ENCODE data around the gene TMEM25.
"Not testable (repeated sequence)": the region's sequence is repeated elsewhere in the genome, so short reads cannot be mapped to it uniquely, and the experiment has no call there.

Gene TMEM25

GRCh38 chr11:118530683-118531596 lies at the start of gene TMEM25:
Gene TMEM25, plus strand, starts transcription at chr11:118531192. Its CDS starts 610 bp downstream, at chr11:118531802.
- peak; percentile 51 to 56 for DNase-seq (ENCODE audit: extremely low read depth in 1 of 2, low read depth in 1 of 2)

GRCh38 chr11:118481238-118481637 lies 49.8 kb upstream of the TMEM25 start:
- not testable (repeated sequence) for DNase-seq (ENCODE audit: extremely low read depth in 1 of 2, low read depth in 1 of 2)

DNA sequence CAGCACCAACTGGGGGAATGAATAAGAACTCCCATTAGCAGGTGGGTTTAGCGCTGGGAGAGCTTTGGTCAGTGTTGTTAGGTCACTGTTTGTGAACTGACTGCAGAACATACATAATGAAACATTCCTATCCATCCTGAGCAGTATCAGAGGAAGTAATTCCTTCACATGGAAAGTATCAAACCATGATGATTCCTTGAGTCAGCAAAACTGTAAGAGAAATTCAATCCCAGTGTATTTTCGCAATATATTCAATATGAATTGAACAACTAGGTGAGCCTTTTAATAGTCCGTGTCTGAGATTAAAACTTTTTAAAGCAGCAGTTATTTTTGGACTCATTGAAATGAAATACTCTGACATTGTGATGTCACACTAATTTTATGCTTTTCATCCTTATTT lies 46.6 kb upstream of the TMEM25 start:
- DNase-seq (ENCODE audit: extremely low read depth in 1 of 2, low read depth in 1 of 2): no peak

DNA sequence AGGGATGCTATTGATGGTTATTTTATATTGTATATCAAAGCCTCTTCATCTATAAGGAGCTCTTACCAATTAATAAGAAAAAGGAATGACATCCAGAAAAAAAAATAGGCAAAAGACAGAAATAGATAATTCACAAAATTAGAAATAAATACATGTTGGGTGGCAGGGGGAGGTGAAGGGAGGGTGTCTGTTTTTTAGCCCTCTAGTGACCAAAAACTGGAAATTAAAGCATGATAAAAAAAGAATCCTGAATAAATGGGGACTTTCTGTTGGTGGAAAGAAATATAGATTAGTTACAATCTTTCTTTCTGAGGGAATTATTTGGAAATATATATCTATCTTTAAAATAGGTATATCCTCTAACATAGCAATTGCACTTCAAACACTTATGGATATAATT lies 45.7 kb upstream of the TMEM25 start:
- no peak for DNase-seq (ENCODE audit: extremely low read depth in 1 of 2, low read depth in 1 of 2)

GRCh38 chr11:118488480-118489109 lies 42.4 kb upstream of the TMEM25 start:
- DNase-seq (ENCODE audit: extremely low read depth in 1 of 2, low read depth in 1 of 2): peak; percentile 28 to 40

- no peak for DNase-seq (ENCODE audit: extremely low read depth in 1 of 2, low read depth in 1 of 2)
Observed at GRCh38 chr11:118491041-118491440, 40.0 kb upstream of the TMEM25 start.

GRCh38 chr11:118497831-118498230 lies 33.2 kb upstream of the TMEM25 start:
- no peak for DNase-seq (ENCODE audit: extremely low read depth in 1 of 2, low read depth in 1 of 2)

DNA sequence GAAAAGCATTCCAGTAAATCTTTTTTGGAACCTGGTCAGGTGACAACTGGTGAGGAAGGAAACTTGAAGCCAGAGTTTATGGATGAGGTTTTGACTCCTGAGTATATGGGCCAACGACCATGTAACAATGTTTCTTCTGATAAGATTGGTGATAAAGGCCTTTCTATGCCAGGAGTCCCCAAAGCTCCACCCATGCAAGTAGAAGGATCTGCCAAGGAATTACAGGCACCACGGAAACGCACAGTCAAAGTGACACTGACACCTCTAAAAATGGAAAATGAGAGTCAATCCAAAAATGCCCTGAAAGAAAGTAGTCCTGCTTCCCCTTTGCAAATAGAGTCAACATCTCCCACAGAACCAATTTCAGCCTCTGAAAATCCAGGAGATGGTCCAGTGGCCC lies 27.8 kb upstream of the TMEM25 start:
- no peak for DNase-seq (ENCODE audit: extremely low read depth in 1 of 2, low read depth in 1 of 2)

GRCh38 chr11:118511601-118512000 lies 19.4 kb upstream of the TMEM25 start:
- DNase-seq (ENCODE audit: extremely low read depth in 1 of 2, low read depth in 1 of 2): no peak

GRCh38 chr11:118514103-118514502 lies 16.9 kb upstream of the TMEM25 start:
- DNase-seq (ENCODE audit: extremely low read depth in 1 of 2, low read depth in 1 of 2): no peak

DNA sequence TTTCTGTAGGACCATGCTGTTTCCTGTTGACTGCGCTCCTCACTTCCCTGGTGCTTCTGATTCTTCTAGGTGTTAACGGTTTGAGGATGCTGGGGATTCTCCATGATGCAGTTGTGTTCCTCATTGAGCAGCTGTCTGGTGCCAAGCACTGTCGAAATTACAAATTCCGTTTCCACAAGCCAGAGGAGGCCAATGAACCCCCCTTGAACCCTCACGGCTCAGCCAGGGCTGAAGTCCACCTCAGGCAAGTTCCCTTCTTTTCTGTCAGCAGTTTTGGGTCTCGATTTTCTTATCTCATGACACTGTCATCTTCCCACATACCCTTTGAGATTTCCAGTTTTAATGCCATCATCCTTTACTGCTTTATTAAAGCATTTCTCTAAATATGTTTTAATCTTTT lies 11.4 kb upstream of the TMEM25 start:
- DNase-seq (ENCODE audit: extremely low read depth in 1 of 2, low read depth in 1 of 2): no peak

DNA sequence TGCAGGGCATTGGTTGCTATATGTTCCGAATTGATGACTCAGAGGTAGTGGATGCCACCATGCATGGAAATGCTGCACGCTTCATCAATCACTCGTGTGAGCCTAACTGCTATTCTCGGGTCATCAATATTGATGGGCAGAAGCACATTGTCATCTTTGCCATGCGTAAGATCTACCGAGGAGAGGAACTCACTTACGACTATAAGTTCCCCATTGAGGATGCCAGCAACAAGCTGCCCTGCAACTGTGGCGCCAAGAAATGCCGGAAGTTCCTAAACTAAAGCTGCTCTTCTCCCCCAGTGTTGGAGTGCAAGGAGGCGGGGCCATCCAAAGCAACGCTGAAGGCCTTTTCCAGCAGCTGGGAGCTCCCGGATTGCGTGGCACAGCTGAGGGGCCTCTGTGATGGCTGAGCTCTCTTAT lies 9.1 kb upstream of the TMEM25 start:
- DNase-seq (ENCODE audit: extremely low read depth in 1 of 2, low read depth in 1 of 2): no peak

DNA sequence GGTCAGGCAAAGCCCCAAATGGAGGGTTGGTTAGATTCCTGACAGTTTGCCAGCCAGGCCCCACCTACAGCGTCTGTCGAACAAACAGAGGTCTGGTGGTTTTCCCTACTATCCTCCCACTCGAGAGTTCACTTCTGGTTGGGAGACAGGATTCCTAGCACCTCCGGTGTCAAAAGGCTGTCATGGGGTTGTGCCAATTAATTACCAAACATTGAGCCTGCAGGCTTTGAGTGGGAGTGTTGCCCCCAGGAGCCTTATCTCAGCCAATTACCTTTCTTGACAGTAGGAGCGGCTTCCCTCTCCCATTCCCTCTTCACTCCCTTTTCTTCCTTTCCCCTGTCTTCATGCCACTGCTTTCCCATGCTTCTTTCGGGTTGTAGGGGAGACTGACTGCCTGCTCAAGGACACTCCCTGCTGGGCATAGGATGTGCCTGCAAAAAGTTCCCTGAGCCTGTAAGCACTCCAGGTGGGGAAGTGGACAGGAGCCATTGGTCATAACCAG lies 8.4 kb upstream of the TMEM25 start:
- DNase-seq (ENCODE audit: extremely low read depth in 1 of 2, low read depth in 1 of 2): no peak

DNA sequence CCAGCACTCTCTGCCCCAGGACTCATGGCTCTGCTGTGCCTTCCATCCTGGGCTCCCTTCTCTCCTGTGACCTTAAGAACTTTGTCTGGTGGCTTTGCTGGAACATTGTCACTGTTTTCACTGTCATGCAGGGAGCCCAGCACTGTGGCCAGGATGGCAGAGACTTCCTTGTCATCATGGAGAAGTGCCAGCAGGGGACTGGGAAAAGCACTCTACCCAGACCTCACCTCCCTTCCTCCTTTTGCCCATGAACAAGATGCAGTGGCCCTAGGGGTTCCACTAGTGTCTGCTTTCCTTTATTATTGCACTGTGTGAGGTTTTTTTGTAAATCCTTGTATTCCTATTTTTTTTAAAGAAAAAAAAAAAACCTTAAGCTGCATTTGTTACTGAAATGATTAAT lies 6.6 kb upstream of the TMEM25 start:
- DNase-seq (ENCODE audit: extremely low read depth in 1 of 2, low read depth in 1 of 2): no peak

DNA sequence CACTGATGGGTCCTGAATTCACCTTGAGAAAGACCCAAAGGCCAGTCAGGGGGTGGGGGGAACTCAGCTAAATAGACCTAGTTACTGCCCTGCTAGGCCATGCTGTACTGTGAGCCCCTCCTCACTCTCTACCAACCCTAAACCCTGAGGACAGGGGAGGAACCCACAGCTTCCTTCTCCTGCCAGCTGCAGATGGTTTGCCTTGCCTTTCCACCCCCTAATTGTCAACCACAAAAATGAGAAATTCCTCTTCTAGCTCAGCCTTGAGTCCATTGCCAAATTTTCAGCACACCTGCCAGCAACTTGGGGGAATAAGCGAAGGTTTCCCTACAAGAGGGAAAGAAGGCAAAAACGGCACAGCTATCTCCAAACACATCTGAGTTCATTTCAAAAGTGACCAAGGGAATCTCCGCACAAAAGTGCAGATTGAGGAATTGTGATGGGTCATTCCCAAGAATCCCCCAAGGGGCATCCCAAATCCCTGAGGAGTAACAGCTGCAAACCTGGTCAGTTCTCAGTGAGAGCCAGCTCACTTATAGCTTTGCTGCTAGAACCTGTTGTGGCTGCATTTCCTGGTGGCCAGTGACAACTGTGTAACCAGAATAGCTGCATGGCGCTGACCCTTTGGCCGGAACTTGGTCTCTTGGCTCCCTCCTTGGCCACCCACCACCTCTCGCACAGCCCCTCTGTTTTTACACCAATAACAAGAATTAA lies 6.1 kb upstream of the TMEM25 start:
- DNase-seq (ENCODE audit: extremely low read depth in 1 of 2, low read depth in 1 of 2): no peak

DNA sequence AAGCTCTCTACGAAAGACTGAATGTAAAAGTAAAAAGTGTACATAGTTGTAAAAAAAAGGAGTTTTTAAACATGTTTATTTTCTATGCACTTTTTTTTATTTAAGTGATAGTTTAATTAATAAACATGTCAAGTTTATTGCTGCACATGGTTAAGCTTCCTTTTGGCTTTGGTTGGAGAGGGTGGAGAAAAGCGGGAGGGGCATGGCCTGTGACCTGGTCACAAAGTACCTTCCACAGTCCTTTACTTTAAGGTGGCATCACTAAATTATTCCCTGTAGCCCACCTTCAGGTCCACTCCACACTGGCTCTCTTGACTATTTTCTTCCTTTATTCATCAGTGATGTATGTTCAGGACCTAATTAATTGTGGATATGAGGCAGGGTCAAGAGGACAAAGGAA lies 4.3 kb upstream of the TMEM25 start:
- no peak for DNase-seq (ENCODE audit: extremely low read depth in 1 of 2, low read depth in 1 of 2)

- DNase-seq (ENCODE audit: extremely low read depth in 1 of 2, low read depth in 1 of 2): no peak
Observed at GRCh38 chr11:118527109-118527508, 3.9 kb upstream of the TMEM25 start, which contains the start of gene TTC36. Gene TTC36, plus strand, starts transcription at chr11:118527474. Its CDS starts 21 bp downstream, at chr11:118527495.

- no peak for DNase-seq (ENCODE audit: extremely low read depth in 1 of 2, low read depth in 1 of 2)
Observed at GRCh38 chr11:118528511-118528910, 2.5 kb upstream of the TMEM25 start.

- DNase-seq (ENCODE audit: extremely low read depth in 1 of 2, low read depth in 1 of 2): no peak
Observed at GRCh38 chr11:118529584-118530175, 1.3 kb upstream of the TMEM25 start.

DNA sequence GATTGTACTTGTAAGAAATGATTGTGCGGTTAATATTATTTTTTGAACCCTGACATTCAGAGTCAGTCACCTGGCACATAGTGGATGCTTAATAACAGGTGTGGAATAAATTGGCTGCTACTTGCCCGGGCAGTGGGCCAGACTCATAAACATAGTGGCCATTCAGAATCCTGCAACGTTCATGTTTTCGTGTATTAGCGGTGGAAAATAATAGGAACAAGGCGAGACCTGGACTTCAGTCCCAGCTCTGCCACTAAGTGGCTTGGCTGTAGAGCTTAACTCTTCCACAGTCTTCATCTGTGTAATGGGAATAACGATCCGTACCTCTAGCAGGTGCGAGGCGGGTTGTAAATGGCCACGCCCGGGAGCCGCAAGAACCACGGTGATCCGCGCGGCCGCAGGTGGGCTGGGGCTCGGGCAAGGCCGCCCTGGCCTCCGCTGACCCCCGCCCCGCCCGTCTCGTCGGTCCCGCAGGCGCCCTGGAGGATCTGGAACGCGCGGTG lies 761 bp upstream of the TMEM25 start:
- DNase-seq (ENCODE audit: extremely low read depth in 1 of 2, low read depth in 1 of 2): no peak
